Measurements from ENCODE around the gene SLC46A3.

SLC46A3 gene

DNA sequence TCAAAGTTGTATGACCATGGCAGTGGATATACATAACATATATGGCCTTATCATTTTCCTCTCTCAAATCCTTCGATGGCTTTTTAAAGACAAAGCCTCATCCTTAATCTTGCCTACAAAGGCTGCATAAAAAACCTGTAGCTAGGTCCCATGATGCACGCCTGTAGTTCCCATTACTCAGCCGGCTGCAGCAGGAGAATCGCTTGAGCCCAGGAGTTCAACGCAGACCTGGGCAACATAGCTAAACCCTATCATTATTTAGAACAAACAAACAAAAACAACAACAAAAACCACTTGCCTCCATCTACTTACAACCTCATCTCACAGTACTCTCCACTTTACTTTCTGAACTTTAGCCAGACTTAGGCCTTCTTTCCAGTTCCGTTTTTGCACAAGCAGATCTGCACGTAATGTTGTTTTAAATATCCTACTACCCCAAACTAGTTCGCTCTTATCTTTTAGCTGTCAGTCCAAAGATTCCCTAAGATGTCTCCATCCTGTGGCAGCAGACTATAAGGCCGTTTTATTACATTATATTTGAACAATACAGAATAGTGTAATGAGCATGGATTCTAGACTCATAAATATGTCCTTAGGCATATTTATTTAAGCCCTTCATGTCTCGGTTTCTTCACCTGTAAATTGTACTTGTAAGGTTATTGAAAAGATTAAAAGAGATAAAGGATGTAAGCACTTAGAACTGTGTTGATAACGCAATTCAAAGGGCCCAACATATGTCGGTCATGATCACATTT lies 60.8 kb downstream of the SLC46A3 start (continued):
- TF ChIP-seq, protein P1, sequence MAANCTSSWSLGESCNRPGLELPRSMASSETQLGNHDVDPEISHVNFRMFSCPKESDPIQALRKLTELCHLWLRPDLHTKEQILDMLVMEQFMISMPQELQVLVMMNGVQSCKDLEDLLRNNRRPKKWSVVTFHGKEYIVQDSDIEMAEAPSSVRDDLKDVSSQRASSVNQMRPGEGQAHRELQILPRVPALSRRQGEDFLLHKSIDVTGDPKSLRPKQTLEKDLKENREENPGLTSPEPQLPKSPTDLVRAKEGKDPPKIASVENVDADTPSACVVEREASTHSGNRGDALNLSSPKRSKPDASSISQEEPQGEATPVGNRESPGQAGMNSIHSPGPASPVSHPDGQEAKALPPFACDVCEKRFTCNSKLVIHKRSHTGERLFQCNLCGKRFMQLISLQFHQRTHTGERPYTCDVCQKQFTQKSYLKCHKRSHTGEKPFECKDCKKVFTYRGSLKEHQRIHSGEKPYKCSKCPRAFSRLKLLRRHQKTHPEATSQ (tag by site-specific recombination; IDR thresholded peaks at IDR 0.05): no peak
- TF ChIP-seq ZNF354C (tag by site-specific recombination; IDR thresholded peaks at IDR 0.05; ENCODE audit: borderline replicate concordance, low read depth) (no peak), ZNF560 (tag by site-specific recombination; IDR thresholded peaks at IDR 0.05; ENCODE audit: borderline replicate concordance) (no peak), ZNF211 (tag by site-specific recombination; IDR thresholded peaks at IDR 0.05; ENCODE audit: low read depth) (no peak), ZNF518A (tag by site-specific recombination; conservative IDR thresholded peaks at IDR 0.05; ENCODE audit: low read depth) (no peak), OVOL3 (tag by site-specific recombination; IDR thresholded peaks at IDR 0.05) (no peak), SCRT1 (tag by site-specific recombination; IDR thresholded peaks at IDR 0.05; ENCODE audit: borderline replicate concordance) (0 out of 2 replicates have a peak, but pooled peaks have one; percentile 40), ZBTB11 (tag by site-specific recombination; conservative IDR thresholded peaks at IDR 0.05; ENCODE audit: low read depth) (no peak), ZNF350 (tag by site-specific recombination; IDR thresholded peaks at IDR 0.05) (no peak), SCRT2 (tag by site-specific recombination; IDR thresholded peaks at IDR 0.05) (peak; percentile 52; the same call in 1 of the 2 replicates)
- TF ChIP-seq, protein P2, sequence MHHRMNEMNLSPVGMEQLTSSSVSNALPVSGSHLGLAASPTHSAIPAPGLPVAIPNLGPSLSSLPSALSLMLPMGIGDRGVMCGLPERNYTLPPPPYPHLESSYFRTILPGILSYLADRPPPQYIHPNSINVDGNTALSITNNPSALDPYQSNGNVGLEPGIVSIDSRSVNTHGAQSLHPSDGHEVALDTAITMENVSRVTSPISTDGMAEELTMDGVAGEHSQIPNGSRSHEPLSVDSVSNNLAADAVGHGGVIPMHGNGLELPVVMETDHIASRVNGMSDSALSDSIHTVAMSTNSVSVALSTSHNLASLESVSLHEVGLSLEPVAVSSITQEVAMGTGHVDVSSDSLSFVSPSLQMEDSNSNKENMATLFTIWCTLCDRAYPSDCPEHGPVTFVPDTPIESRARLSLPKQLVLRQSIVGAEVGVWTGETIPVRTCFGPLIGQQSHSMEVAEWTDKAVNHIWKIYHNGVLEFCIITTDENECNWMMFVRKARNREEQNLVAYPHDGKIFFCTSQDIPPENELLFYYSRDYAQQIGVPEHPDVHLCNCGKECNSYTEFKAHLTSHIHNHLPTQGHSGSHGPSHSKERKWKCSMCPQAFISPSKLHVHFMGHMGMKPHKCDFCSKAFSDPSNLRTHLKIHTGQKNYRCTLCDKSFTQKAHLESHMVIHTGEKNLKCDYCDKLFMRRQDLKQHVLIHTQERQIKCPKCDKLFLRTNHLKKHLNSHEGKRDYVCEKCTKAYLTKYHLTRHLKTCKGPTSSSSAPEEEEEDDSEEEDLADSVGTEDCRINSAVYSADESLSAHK (tag by site-specific recombination; IDR thresholded peaks at IDR 0.05): no peak

DNA sequence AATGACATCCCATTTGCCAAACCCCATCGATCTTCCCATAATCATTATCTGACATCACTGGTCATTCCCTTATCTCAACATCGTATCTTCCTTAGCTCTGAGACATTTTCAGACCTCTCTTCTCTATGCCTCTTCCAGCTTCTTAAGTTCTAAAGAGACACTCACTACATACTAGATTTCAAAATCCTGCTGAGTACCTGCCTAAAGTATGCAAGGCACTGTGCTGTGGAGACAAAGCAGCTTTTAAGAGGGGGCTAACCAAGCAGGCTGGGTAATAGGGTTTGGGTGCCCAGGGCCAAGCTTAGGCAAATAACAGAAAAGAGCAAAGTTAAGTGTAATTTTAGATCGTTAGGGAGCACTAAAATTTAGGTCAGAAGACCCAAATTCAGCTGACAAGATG lies 63.2 kb downstream of the SLC46A3 start:
- Histone ChIP-seq H3K27ac (ENCODE audit: extremely low read depth, low read depth, low read length) (no peak overlapping the region), H3K4me3 (ENCODE audit: low read depth, low read length) (no peak overlapping the region), H3K36me3 (ENCODE audit: control insufficient read depth in 2 of 2, insufficient read depth in 1 of 2, low read length in 2 of 2) (peaks cover 0 to 5% of the 10 kb centered on the region in 2 experiments; a peak in 1 of 3 replicates), H3K9me3 (ENCODE audit: control insufficient read depth, insufficient read depth, low read depth, low read length) (no peaks in the 10 kb centered on the region), H3K4me1 (ENCODE audit: control insufficient read depth, insufficient read depth, low read length) (no peaks in the 10 kb centered on the region)
- POLR2A ChIA-PET: no interaction called here
- CTCF ChIA-PET: interaction anchor here (0.8 to 1.2 kb wide), 3 partner anchors 17 to 331 kb away, joined by 3 read pairs; no protein-coding TSS in a partner anchor
- no peak for TF ChIP-seq ZNF302 (tag by site-specific recombination; IDR thresholded peaks at IDR 0.05; ENCODE audit: low read depth)
- TF ChIP-seq, protein P3, sequence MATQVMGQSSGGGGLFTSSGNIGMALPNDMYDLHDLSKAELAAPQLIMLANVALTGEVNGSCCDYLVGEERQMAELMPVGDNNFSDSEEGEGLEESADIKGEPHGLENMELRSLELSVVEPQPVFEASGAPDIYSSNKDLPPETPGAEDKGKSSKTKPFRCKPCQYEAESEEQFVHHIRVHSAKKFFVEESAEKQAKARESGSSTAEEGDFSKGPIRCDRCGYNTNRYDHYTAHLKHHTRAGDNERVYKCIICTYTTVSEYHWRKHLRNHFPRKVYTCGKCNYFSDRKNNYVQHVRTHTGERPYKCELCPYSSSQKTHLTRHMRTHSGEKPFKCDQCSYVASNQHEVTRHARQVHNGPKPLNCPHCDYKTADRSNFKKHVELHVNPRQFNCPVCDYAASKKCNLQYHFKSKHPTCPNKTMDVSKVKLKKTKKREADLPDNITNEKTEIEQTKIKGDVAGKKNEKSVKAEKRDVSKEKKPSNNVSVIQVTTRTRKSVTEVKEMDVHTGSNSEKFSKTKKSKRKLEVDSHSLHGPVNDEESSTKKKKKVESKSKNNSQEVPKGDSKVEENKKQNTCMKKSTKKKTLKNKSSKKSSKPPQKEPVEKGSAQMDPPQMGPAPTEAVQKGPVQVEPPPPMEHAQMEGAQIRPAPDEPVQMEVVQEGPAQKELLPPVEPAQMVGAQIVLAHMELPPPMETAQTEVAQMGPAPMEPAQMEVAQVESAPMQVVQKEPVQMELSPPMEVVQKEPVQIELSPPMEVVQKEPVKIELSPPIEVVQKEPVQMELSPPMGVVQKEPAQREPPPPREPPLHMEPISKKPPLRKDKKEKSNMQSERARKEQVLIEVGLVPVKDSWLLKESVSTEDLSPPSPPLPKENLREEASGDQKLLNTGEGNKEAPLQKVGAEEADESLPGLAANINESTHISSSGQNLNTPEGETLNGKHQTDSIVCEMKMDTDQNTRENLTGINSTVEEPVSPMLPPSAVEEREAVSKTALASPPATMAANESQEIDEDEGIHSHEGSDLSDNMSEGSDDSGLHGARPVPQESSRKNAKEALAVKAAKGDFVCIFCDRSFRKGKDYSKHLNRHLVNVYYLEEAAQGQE (tag by site-specific recombination; IDR thresholded peaks at IDR 0.05): no peak
